Measurements from ENCODE around the gene LEMD1.
A peak's percentile ranks its signal among the peaks of the same experiment; 100 is the strongest.
"Not testable (repeated sequence)": the region's sequence is repeated elsewhere in the genome, so short reads cannot be mapped to it uniquely, and the experiment has no call there.

LEMD1 gene

DNA sequence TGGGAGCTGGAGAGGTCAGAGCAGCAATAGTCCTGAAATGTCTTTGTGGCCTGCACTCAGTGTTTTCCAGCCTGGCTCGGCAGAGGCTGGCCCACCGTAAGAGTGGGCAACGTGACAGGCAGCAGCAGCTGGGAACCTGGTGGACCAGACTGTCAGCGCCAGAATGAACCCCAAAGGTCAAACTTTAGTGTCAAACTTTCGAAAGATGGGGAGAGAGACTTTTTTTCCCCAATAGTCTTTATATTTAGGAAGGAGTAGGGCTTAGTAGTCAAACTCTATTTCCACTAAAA, 23.7 kb upstream of the LEMD1 start:
- DNase-seq, result no peak

GRCh38 chr1:205444931-205445645, 23.2 kb upstream of the LEMD1 start:
- no peak for DNase-seq

GRCh38 chr1:205444300-205444930, 22.6 kb upstream of the LEMD1 start:
- DNase-seq, result no peak

GRCh38 chr1:205443585-205444299, 21.9 kb upstream of the LEMD1 start:
- no peak for DNase-seq

DNA sequence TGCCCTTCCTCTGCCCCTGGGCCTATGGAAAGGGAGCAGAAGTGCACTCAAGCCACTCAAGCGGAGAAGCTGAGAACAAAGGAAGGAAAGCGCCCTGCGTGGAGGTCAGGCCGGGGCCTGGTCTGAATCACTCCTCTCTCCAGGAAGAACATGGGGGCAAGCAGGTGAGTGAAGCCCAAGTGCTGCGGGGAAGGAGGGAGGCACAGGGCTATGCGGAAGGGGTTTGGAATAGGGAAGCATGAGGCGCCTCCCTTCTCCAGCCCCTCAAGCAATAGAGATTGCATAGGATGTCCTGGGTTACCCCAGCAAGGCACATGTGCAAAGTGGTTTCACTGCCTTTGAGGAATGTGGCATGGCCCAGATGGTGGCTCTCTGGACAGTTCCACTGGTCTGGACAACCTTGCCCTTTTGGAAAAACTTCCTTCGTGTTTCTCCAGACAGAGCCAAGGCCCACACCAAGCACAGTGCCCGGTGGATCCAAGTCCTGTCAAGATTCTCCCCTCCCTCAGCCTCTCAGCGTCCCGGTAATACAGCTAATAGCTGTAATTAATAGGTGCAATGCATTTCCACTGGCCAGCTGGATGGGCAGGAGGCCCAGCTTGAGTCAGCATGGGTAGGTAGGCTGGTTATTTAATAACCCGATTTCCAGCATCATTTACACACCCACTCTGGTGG, 20.3 kb upstream of the LEMD1 start:
- DNase-seq, result no peak

GRCh38 chr1:205441716-205442050, 19.8 kb upstream of the LEMD1 start:
- DNase-seq, result no peak

GRCh38 chr1:205441318-205441633, 19.4 kb upstream of the LEMD1 start:
- no peak for DNase-seq

DNA sequence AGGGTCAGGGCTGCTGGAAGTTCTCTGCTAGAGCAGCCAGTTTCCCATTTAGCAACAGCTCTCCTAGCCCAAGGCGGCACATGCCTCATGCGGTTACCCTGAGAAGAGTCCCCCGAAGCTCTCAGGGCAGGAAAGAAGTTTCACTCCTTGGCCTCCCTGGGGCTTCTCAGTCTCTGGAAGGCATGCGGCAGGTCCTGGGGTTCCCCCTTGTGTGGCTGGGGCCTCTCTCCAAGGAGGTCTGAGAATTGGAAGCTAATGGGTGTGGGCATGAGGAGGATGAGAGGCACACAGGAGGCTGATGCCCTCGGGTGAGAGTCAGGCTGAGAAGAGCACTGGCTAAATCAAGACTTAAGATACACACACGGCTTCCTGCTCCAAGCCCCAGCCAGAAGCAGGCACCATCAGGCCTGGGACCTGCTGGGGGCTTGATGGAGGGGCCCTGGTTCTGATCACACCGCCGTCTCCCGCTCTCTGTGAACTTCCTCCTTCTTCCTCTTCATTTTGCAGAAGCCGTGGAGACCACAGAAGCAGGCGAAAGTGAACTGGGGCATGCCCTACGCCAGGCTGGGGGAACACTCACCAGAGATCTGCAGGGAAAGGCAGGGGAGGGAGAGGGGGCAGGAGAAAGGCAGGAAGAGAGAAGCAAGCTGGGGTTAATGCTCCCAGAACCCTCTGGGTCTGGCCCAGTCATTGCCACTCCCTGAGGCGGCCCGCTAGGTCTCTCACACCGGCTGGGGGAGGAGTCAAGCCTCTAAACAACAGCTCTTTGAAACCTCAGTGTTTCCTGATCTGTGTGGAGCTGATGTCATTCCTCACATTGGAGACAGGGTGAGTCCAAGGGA, 18.8 kb upstream of the LEMD1 start:
- DNase-seq, result peak; percentile 62

DNA sequence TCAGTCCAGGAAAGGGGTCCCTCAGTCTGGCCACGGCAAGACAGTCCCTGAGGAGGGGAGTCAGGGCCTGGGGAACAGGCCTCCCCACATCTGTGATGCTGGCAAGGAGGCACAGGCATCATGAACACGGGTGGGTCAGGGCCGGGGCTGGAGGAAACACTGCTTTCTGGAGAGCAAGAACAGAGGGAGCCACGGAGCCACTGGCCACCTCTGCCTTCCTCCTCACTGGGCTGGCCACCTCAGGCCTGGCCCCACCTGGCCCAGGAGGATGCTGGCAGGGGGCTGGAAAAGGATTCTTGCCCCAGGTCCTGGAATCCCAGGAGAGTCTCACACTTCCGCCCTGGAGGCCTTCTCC, 18.2 kb upstream of the LEMD1 start:
- no peak for DNase-seq

DNA sequence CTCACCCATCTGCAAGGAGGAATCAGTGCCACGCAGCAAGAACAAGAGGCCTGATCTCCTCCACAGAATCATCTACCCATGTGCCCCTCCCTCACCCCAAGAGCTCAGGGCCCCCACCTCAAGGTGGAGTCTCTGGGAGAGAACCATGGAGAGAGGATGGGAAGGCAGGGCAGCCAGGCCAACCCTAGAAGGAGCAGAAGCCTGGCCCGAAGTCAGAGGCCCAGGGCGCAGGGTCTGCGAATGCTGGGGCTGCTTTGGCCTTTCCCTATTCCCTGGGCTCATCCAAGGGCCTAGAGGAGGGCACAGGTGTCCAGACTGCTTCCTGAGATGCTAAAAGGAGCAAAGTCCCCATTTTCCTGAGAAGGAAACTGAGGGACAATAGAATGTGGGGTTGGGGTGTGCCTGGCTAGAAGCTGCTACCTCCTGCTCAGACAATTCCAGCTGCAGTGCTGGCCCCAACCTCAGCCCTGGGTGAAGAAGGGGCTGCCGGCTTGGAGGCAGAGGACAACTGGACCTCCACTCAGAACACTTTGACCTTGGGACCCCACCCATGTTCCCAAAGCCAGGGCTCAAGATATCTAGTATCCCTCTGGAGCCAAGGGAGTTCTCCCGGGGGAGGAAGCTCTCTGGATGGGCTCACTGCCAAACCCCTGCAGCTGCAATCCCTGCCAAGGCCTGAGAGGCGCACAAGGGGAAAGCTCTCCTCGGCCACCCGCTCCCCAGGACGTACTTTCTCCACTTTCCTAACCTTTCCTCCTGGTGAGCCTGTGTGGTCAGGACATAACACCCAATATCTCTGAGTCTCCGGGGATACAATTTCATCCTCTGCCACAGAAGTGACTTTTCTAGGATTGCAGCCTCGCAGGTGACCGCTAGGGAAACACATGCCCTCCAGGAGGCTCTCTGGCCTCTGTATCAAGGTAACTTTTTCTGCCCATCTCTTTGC, 16.6 kb upstream of the LEMD1 start:
- DNase-seq, result no peak

- DNase-seq, result no peak
Measured at GRCh38 chr1:205437570-205437969, 15.7 kb upstream of the LEMD1 start.

GRCh38 chr1:205436776-205437410, 15.0 kb upstream of the LEMD1 start:
- DNase-seq, result no peak

- no peak for DNase-seq
Measured at GRCh38 chr1:205435578-205436573, 14.0 kb upstream of the LEMD1 start.

DNA sequence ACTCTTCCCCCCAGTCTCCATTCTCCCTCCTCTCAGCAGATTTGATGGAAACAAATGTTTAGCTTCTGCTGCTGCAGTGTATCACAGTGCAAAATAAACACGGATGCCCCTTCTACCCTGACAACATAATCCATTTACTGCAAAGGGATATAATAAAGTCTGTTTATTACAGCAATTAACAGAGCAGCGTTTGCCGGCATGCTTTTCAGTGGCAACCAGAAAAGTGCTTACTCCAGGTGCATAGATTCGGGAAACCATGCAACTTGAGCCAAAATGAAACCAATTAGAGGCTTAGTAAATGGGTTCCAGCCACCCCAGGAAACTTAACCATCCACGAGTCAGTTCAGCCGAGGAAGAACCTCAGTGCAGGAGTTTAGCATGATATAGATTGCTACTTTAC, 12.9 kb upstream of the LEMD1 start:
- DNase-seq, result no peak

- not testable (repeated sequence) for DNase-seq
Measured at GRCh38 chr1:205432692-205433091, 10.8 kb upstream of the LEMD1 start.

- DNase-seq, result no peak
Measured at GRCh38 chr1:205432116-205432515, 10.3 kb upstream of the LEMD1 start.

DNA sequence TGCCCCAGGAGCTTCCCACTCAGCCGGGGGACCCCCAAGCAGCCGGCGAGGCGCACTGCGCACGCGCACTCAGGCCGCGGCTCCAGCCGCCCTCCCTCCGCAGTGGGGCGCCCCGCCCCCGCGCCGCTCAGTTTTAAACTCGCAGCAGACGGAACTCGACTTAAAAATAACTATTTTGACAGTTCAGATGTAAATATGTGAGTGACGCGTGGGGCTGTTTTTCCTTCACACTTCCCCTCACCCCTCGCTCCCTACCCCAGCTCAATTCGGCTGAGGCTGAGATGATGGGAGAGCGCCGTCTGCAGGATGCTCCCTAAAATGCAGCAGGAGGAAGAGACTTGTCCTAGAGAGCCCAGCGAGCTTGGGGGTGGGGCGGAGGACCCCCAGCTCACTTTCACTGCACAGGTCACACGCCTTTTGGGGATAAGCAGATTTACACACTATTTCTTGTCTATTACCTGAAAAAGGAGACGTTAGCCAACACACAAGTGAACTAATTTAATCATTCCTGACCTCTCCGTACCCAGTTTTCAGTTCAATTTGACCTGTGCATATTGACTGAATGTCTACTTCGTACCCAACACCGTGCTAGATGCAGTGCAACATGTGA, 8.9 kb upstream of the LEMD1 start:
- DNase-seq, result peak; percentile 33

- no peak for DNase-seq
Measured at GRCh38 chr1:205429762-205430695, 8.2 kb upstream of the LEMD1 start.

Measured in stimulated activated naive CD4-positive, alpha-beta T cell treated with Interleukin-2 at 50 U/mL for 16 hours (primary cell).